Chondrocyte (in vitro differentiated cells): ENCODE results near the gene OTOF. TPM values are rescaled to one million over a fixed set of nuclear protein-coding genes. Genes with fewer than 3 reads are reported as not detected.
A peak's percentile ranks its signal among the peaks of the same experiment; 100 is the strongest.

Source experiments
- DNase-seq: peaks from one replicate; pipeline ENCODE4 v3.0.0; 2021; ENCODE audit warnings: mixed read lengths, low spot score
- H3K27ac Mint-ChIP-seq: one replicate; pipeline ENCODE4 v1.8.0; 2021; ENCODE audit warnings: mild to moderate bottlenecking, moderate library complexity, mixed read lengths; ENCODE audit not compliant: unreplicated experiment
- H3K27me3 Mint-ChIP-seq: 2 replicates; pipeline ENCODE4 v1.8.0; 2021; ENCODE audit warnings: low read depth, mixed read lengths
- H3K36me3 Mint-ChIP-seq: 2 replicates; pipeline ENCODE4 v1.8.0; 2021; ENCODE audit warnings: low read depth, mixed read lengths
- H3K4me1 Mint-ChIP-seq: 2 replicates; pipeline ENCODE4 v1.8.0; 2021; ENCODE audit warnings: low read depth, mild to moderate bottlenecking, mixed read lengths
- H3K4me3 Mint-ChIP-seq: one replicate; pipeline ENCODE4 v1.8.0; 2021; ENCODE audit warnings: mild to moderate bottlenecking, moderate library complexity, mixed read lengths; ENCODE audit not compliant: unreplicated experiment
- H3K9me3 Mint-ChIP-seq: 2 replicates; pipeline ENCODE4 v1.8.0; 2021; ENCODE audit warnings: low read depth, mixed read lengths
- CTCF ChIP-seq: fragments of 200-600 bp; sonication (generic); IDR thresholded peaks from 2 replicates; pipeline ENCODE4 v1.5.0; 2021; ENCODE audit warnings: antibody characterized with exemption, mild to moderate bottlenecking, moderate library complexity
- total RNA-seq: library from RNA; stranded (reverse); gene quantifications from 3 replicates; pipeline ENCODE4 v1.2.1, GENCODE V29; 2021

Gene OTOF
- total RNA-seq, 1 donor from 2014 or later = not detected

DNA sequence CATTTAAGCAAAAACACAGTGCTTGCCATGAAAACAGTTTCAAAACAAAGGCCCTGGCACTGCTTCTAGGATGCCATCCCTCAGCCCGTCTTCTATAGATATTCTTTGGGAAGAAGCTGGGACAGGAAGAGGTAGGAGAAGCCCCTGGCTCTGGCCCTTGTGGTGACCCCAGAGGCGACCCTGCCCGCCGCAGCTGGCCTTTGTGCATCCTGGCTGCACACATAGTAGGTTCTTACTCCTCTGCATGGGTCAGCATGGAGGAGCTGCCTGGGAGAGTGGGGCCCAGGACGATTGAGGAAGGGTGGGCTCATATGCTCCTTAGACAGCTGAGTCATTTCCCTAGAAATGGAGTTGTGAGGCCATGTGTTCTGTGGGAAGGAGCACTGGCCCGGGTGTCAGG, 44.4 kb upstream of the OTOF start:
- Mint-ChIP-seq H3K9me3 (no peaks in the 10 kb centered on the region), H3K36me3 (no peaks in the 10 kb centered on the region), H3K4me3 (no peak overlapping the region), H3K27ac (no peak overlapping the region), H3K4me1 (no peaks in the 10 kb centered on the region), H3K27me3 (peaks cover 18% of the 10 kb centered on the region)
- no peak for TF ChIP-seq CTCF
- no peak for DNase-seq

DNA sequence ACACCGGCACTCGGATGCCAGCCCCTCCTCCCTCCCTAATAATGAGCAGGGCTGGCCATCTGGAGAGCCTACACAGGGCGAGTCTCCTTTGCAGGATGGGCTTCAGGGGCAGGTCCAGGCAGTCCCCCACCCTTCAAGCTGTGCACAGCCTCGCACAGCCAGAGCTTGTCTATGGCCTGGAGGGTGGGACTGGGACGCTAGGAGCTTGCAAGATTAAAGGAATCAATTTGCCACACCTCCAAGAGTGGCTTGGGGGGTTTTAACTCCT, 43.9 kb upstream of the OTOF start:
- Mint-ChIP-seq H3K27me3 (peaks cover 18% of the 10 kb centered on the region), H3K27ac (no peak overlapping the region), H3K4me1 (no peaks in the 10 kb centered on the region), H3K4me3 (no peak overlapping the region), H3K9me3 (no peaks in the 10 kb centered on the region), H3K36me3 (no peaks in the 10 kb centered on the region)
- TF ChIP-seq CTCF = no peak
- no peak for DNase-seq

GRCh38 chr2:26521054-26521912, 43.4 kb upstream of the OTOF start:
- H3K9me3 Mint-ChIP-seq = no peaks in the 10 kb centered on the region
- no peak for DNase-seq
- H3K36me3 Mint-ChIP-seq = no peaks in the 10 kb centered on the region
- peak; percentile 43 for TF ChIP-seq CTCF
- H3K4me1 Mint-ChIP-seq = no peaks in the 10 kb centered on the region
- no peak overlapping the region for H3K4me3 Mint-ChIP-seq
- peaks cover 18% of the 10 kb centered on the region for H3K27me3 Mint-ChIP-seq
- H3K27ac Mint-ChIP-seq = no peak overlapping the region

DNA sequence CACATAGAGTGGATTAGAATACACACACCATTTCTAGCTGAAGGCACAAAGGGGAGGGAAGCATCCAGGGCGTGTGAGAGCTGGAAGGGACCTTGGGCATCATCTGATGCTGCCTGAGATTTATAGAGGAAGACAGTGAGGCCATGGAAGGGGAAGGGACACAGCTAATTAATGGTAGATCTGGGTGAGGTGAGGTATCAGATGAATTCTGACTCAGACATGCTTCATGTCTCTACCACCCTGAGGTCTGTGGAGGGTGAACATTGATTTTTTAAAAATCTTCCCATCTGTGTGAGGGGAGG, 42.2 kb upstream of the OTOF start:
- DNase-seq = no peak
- H3K27me3 Mint-ChIP-seq = peaks cover 18% of the 10 kb centered on the region
- H3K4me1 Mint-ChIP-seq = no peaks in the 10 kb centered on the region
- TF ChIP-seq CTCF = no peak
- H3K36me3 Mint-ChIP-seq = no peaks in the 10 kb centered on the region
- no peak overlapping the region for H3K4me3 Mint-ChIP-seq
- H3K27ac Mint-ChIP-seq = no peak overlapping the region
- H3K9me3 Mint-ChIP-seq = no peaks in the 10 kb centered on the region

GRCh38 chr2:26519396-26520147, 41.6 kb upstream of the OTOF start:
- no peak overlapping the region for H3K27ac Mint-ChIP-seq
- no peaks in the 10 kb centered on the region for H3K4me1 Mint-ChIP-seq
- no peaks in the 10 kb centered on the region for H3K9me3 Mint-ChIP-seq
- H3K4me3 Mint-ChIP-seq = no peak overlapping the region
- no peaks in the 10 kb centered on the region for H3K36me3 Mint-ChIP-seq
- no peak for DNase-seq
- no peak for TF ChIP-seq CTCF
- peaks cover 18% of the 10 kb centered on the region for H3K27me3 Mint-ChIP-seq
